Upper lobe of left lung (tissue), 6 donors: ENCODE data around the gene KIF26B. TPM values are rescaled to one million over a fixed set of nuclear protein-coding genes. Genes with fewer than 3 reads are reported as not detected.
A peak's percentile ranks its signal among the peaks of the same experiment; 100 is the strongest.
"Not testable (repeated sequence)": the region's sequence is repeated elsewhere in the genome, so short reads cannot be mapped to it uniquely, and the experiment has no call there.

Experiments used
- ATAC-seq, 2 donors: fragments of 200-7000 bp; cut with Tn5 transposase; one replicate each; pipeline ENCODE4 v1.9.1; 2022; ENCODE audit warnings: mild to moderate bottlenecking in 2 of 2, moderate library complexity in 2 of 2; ENCODE audit not compliant: low FRiP score in 2 of 2
- DNase-seq, 2 donors: peaks; one replicate each; pipeline ENCODE4 v3.0.0-alpha.2; 2019 to 2020
- H3K27ac ChIP-seq, 4 donors: fragments of 200-600 bp; sonication (generic); one replicate each; pipeline ENCODE4 v1.5.1; 2016 to 2019
- H3K27me3 ChIP-seq, 4 donors: fragments of 200-600 bp; sonication (generic); one replicate each; pipeline ENCODE4 v1.5.1; 2017 to 2019
- H3K36me3 ChIP-seq, 4 donors: fragments of 200-600 bp; sonication (generic); one replicate each; pipeline ENCODE4 v1.5.1; 2016 to 2019
- H3K4me1 ChIP-seq, 4 donors: fragments of 200-600 bp; sonication (generic); one replicate each; pipeline ENCODE4 v1.5.1; 2018 to 2019
- H3K4me3 ChIP-seq, 4 donors: fragments of 200-600 bp; sonication (generic); one replicate each; pipeline ENCODE4 v1.5.1; 2017 to 2019; ENCODE audit warnings: mild to moderate bottlenecking in 2 of 4, moderate library complexity in 1 of 4
- H3K9me3 ChIP-seq, 4 donors: fragments of 200-600 bp; sonication (generic); one replicate each; pipeline ENCODE4 v1.5.1; 2018 to 2019
- CTCF ChIP-seq, 6 experiments: fragments of 450-650 bp in 4 of 6; fragments of 200-600 bp in 2 of 6; sonication (generic) in 2 of 6; IDR thresholded peaks; one replicate each; pipeline ENCODE4 v1.5.1; 2016 to 2019; ENCODE audit warnings: antibody characterized with exemption in 6 of 6
- EP300 ChIP-seq, 4 donors: sonication (generic); formaldehyde crosslinking; IDR thresholded peaks; one replicate each; pipeline ENCODE4 v1.5.1; 2017; ENCODE audit warnings: antibody characterized with exemption in 4 of 4, control low read depth in 2 of 4
- POLR2A ChIP-seq, 4 donors: fragments of 450-650 bp; IDR thresholded peaks; one replicate each; pipeline ENCODE4 v1.5.1; 2016 to 2017; ENCODE audit warnings: antibody characterized with exemption in 4 of 4, mild to moderate bottlenecking in 2 of 4
- POLR2AphosphoS5 ChIP-seq, 2 donors: sonication (generic); formaldehyde crosslinking; IDR thresholded peaks; one replicate each; pipeline ENCODE4 v1.5.1; 2017; ENCODE audit warnings: antibody characterized with exemption in 2 of 2
- WGBS, 2 donors: methylation state at CpG; one replicate each; pipeline ENCODE4 v1.1.5; 2017 to 2018; 5-methylcytosine and 5-hydroxymethylcytosine counted together
- total RNA-seq, 6 donors: library from RNA; depleted of rRNA in 4 of 6; stranded (reverse); fragments of >200 nt in 4 of 6; gene quantifications; one replicate each; pipeline versions ENCODE4 v1.1.0 to v1.2.1, GENCODE V29; 2016 to 2021
- donor health status: DM: no; HTN: no; CAD: no; lungs with moderate emphysema.
- donor health status: DM: no; HTN: yes; CAD: no; lungs with severe emphysema.

KIF26B gene
- total RNA-seq, 6 donors from 2014 or later: 1.2 to 4.3 (median 2.1) TPM

- Histone ChIP-seq H3K36me3 (no peaks in the 10 kb centered on the region), H3K9me3 (no peaks in the 10 kb centered on the region), H3K4me3 (no peak overlapping the region), H3K4me1 (no peaks in the 10 kb centered on the region), H3K27me3 (no peaks in the 10 kb centered on the region), H3K27ac (no peak overlapping the region)
- ATAC-seq (no peak), DNase-seq (peak in 1 of 2 donors; percentile 22)
- TF ChIP-seq POLR2A (IDR thresholded peaks at IDR 0.05) (no peak), POLR2AphosphoS5 (IDR thresholded peaks at IDR 0.05) (no peak), EP300 (IDR thresholded peaks at IDR 0.05) (no peak), CTCF (IDR thresholded peaks at IDR 0.05) (no peak)
- 61 to 63% methylated on average over 28 to 30 of the region's 30 CpGs for WGBS, 2 donors
Observed at GRCh38 chr1:245710961-245711903, 556.4 kb downstream of the KIF26B start.

DNA sequence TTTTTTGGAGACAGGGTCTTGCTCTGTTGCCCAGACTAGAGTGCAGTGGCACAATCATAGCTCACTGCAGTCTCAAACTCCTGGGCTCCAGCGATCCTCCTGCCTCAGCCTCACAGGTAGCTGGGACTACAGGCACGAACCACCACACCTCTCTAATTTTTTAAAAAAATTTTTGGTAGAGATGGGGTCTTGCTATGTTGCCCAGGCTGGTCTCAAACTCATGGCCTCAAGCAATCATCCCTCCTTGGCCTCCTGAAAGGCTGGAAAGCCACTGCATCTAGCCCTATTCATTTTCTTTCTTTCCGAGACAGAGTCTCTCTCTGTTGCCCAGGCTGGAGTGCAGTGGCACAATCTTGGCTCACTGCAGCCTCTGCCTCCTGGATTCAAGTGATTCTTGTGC is 559.2 kb downstream of the KIF26B start:
- not testable (repeated sequence) for H3K36me3 ChIP-seq, H3K9me3 ChIP-seq, H3K4me3 ChIP-seq, H3K27me3 ChIP-seq, H3K4me1 ChIP-seq, DNase-seq, ATAC-seq, H3K27ac ChIP-seq
- WGBS, 2 donors: 88 to 92% methylated on average over 3 of the region's 3 CpGs

GRCh38 chr1:245715291-245715701 is 560.5 kb downstream of the KIF26B start:
- no peaks in the 10 kb centered on the region for H3K27me3 ChIP-seq
- H3K4me1 ChIP-seq: no peaks in the 10 kb centered on the region
- H3K36me3 ChIP-seq: no peaks in the 10 kb centered on the region
- DNase-seq: no peak
- ATAC-seq: no peak
- no peak for TF ChIP-seq CTCF (IDR thresholded peaks at IDR 0.05)
- TF ChIP-seq POLR2A (IDR thresholded peaks at IDR 0.05): no peak
- no peak for TF ChIP-seq POLR2AphosphoS5 (IDR thresholded peaks at IDR 0.05)
- no peak for TF ChIP-seq EP300 (IDR thresholded peaks at IDR 0.05)
- 70 to 76% methylated on average over 9 of the region's 9 CpGs for WGBS, 2 donors
- H3K27ac ChIP-seq: no peak overlapping the region
- H3K9me3 ChIP-seq: no peaks in the 10 kb centered on the region
- no peak overlapping the region for H3K4me3 ChIP-seq

DNA sequence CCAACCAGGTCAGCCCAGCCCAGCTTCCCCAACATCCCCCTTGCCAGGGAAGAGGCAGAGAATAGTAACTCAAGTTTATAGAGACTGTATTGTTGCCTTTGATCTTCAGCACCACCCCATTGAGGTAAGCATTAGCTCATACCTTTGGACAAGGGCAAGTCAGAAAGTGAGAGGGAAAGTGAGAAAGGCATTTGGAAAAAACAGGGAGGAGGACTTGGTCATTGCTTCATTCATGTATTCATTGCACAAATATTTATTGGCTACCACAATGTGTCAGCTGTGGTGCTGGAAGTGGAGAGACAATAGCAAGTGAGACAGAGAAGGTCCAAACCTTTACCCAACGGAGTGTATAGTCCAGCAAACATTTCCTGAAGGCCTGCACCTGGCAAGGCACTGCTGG is 561.2 kb downstream of the KIF26B start:
- TF ChIP-seq CTCF (IDR thresholded peaks at IDR 0.05): no peak
- no peak for TF ChIP-seq POLR2A (IDR thresholded peaks at IDR 0.05)
- no peak for TF ChIP-seq POLR2AphosphoS5 (IDR thresholded peaks at IDR 0.05)
- TF ChIP-seq EP300 (IDR thresholded peaks at IDR 0.05): no peak
- no peaks in the 10 kb centered on the region for H3K9me3 ChIP-seq
- 52 to 78% methylated on average over 1 of the region's 1 CpG for WGBS, 2 donors
- H3K36me3 ChIP-seq: no peaks in the 10 kb centered on the region
- no peaks in the 10 kb centered on the region for H3K4me1 ChIP-seq
- H3K27ac ChIP-seq: no peak overlapping the region
- DNase-seq (no peak), ATAC-seq (peak in 1 of 2 donors; percentile 75)
- no peak overlapping the region for H3K4me3 ChIP-seq
- H3K27me3 ChIP-seq: no peaks in the 10 kb centered on the region

GRCh38 chr1:245716561-245716960 is 561.8 kb downstream of the KIF26B start:
- H3K9me3 ChIP-seq: no peaks in the 10 kb centered on the region
- no peak for ATAC-seq
- no peak overlapping the region for H3K27ac ChIP-seq
- TF ChIP-seq POLR2A (IDR thresholded peaks at IDR 0.05): no peak
- TF ChIP-seq EP300 (IDR thresholded peaks at IDR 0.05): no peak
- no peak for TF ChIP-seq POLR2AphosphoS5 (IDR thresholded peaks at IDR 0.05)
- no peak for TF ChIP-seq CTCF (IDR thresholded peaks at IDR 0.05)
- no peak overlapping the region for H3K4me3 ChIP-seq
- no peaks in the 10 kb centered on the region for H3K4me1 ChIP-seq
- WGBS, 2 donors: 91 to 95% methylated on average over 3 of the region's 3 CpGs
- no peak for DNase-seq
- H3K36me3 ChIP-seq: no peaks in the 10 kb centered on the region
- H3K27me3 ChIP-seq: no peaks in the 10 kb centered on the region
